Trophoblast cell (in vitro differentiated cells and primary cell): ENCODE data around the gene LRRIQ1.
A peak's percentile ranks its signal among the peaks of the same experiment; 100 is the strongest.

Experiments
- DNase-seq, 2 donors: peaks; one replicate each; pipeline ENCODE4 v3.0.0-alpha.2; 2016
- H2AFZ ChIP-seq: 2 replicates; pipeline ENCODE4 v1.6.1; 2013; ENCODE audit warnings: low read length, moderate library complexity, mild to moderate bottlenecking; ENCODE audit not compliant: insufficient read depth, poor library complexity
- H2AK5ac ChIP-seq: 2 replicates; pipeline ENCODE4 v1.6.1; 2013; ENCODE audit warnings: mild to moderate bottlenecking, low read length
- H2BK120ac ChIP-seq: 2 replicates; pipeline ENCODE4 v1.6.1; 2013; ENCODE audit warnings: low read length, mild to moderate bottlenecking, moderate library complexity; ENCODE audit not compliant: insufficient read depth, poor library complexity
- H2BK12ac ChIP-seq: 2 replicates; pipeline ENCODE4 v1.6.1; 2013; ENCODE audit warnings: mild to moderate bottlenecking, low read length, moderate library complexity
- H2BK5ac ChIP-seq: 2 replicates; pipeline ENCODE4 v1.6.1; 2013; ENCODE audit warnings: low read length, low read depth, moderate library complexity, mild to moderate bottlenecking; ENCODE audit not compliant: poor library complexity
- H3K14ac ChIP-seq: 2 replicates; pipeline ENCODE4 v1.6.1; 2013; ENCODE audit warnings: mild to moderate bottlenecking, low read length
- H3K18ac ChIP-seq: 2 replicates; pipeline ENCODE4 v1.6.1; 2013; ENCODE audit warnings: mild to moderate bottlenecking, low read length
- H3K23ac ChIP-seq: 2 replicates; pipeline ENCODE4 v1.6.1; 2013; ENCODE audit warnings: low read length
- H3K27ac ChIP-seq: 2 replicates; pipeline ENCODE4 v1.5.1; 2013; ENCODE audit warnings: low read depth, mild to moderate bottlenecking, inconsistent platforms, low read length, moderate library complexity
- H3K27me3 ChIP-seq: 2 replicates; pipeline ENCODE4 v1.6.1; 2013; ENCODE audit warnings: inconsistent platforms, mild to moderate bottlenecking, low read length, moderate library complexity; ENCODE audit not compliant: insufficient read depth
- H3K36me3 ChIP-seq, 2 experiments: 1 replicate in 1 of 2; 2 replicates in 1 of 2; pipeline ENCODE4 v1.6.1; 2013; ENCODE audit warnings: low read length in 2 of 2, mild to moderate bottlenecking in 2 of 2, moderate library complexity in 1 of 2; ENCODE audit not compliant: insufficient read depth in 2 of 2, control insufficient read depth in 1 of 2
- H3K4ac ChIP-seq: 2 replicates; pipeline ENCODE4 v1.6.1; 2013; ENCODE audit warnings: low read depth, mild to moderate bottlenecking, low read length, moderate library complexity
- H3K4me1 ChIP-seq, 2 experiments: 1 replicate in 1 of 2; 2 replicates in 1 of 2; pipeline ENCODE4 v1.6.1; 2013; ENCODE audit warnings: low read length in 2 of 2, mild to moderate bottlenecking in 2 of 2, moderate library complexity in 1 of 2; ENCODE audit not compliant: insufficient read depth in 2 of 2, control insufficient read depth in 1 of 2
- H3K4me2 ChIP-seq: 2 replicates; pipeline ENCODE4 v1.6.1; 2013; ENCODE audit warnings: inconsistent platforms, mild to moderate bottlenecking, low read length, moderate library complexity
- H3K4me3 ChIP-seq: 2 replicates; pipeline ENCODE4 v1.5.1; 2013; ENCODE audit warnings: mild to moderate bottlenecking, low read depth, low read length, inconsistent platforms
- H3K79me1 ChIP-seq: one replicate; pipeline ENCODE4 v1.6.1; 2013; ENCODE audit warnings: low read length
- H3K79me2 ChIP-seq: 2 replicates; pipeline ENCODE4 v1.6.1; 2013; ENCODE audit warnings: low read length, mild to moderate bottlenecking; ENCODE audit not compliant: control insufficient read depth, insufficient read depth, poor library complexity
- H3K9ac ChIP-seq: 2 replicates; pipeline ENCODE4 v1.6.1; 2013; ENCODE audit warnings: mild to moderate bottlenecking, low read length
- H3K9me3 ChIP-seq: 2 replicates; pipeline ENCODE4 v1.6.1; 2013; ENCODE audit warnings: low read depth, mild to moderate bottlenecking, control low read depth, inconsistent platforms, low read length; ENCODE audit not compliant: insufficient read depth
- H4K12ac ChIP-seq: 2 replicates; pipeline ENCODE4 v1.6.1; 2013; ENCODE audit warnings: low read depth, mild to moderate bottlenecking, low read length, moderate library complexity
- H4K8ac ChIP-seq: 2 replicates; pipeline ENCODE4 v1.6.1; 2013; ENCODE audit warnings: low read depth, mild to moderate bottlenecking, low read length, moderate library complexity
- H4K91ac ChIP-seq: one replicate; pipeline ENCODE4 v1.6.1; 2013; ENCODE audit warnings: low read depth, mild to moderate bottlenecking, low read length, moderate library complexity
- WGBS: extraction: QIAGEN DNeasy Blood & Tissue Kit; methylation state at CpG from one replicate; pipeline ENCODE4 v1.1.7; 2013; ENCODE audit warnings: missing lambda C conversion rate; ENCODE audit not compliant: insufficient read length, insufficient coverage; ENCODE audit errors: extremely low coverage; 5-methylcytosine and 5-hydroxymethylcytosine counted together

Gene LRRIQ1

DNA sequence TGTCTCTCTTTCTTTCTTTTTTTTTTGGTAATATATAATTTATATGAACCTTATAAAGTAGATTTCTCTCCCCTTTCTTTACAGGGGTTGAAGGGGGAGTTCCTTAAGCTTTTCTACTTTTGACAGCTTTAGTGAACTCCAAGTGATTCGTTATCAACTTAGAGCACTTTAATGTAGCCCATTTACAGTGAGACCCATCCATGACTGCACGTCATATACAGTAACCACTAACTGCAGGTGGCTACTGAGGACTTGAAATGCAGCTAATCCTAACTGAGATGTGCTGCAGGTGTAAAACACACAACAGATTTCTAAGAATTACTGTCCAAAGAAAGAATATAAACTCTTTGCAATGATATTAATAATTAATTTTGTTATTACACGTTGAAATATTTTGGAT lies 582 bp downstream of the LRRIQ1 start:
- H3K4me1 ChIP-seq: no peaks in the 10 kb centered on the region
- H3K79me2 ChIP-seq: no peaks in the 10 kb centered on the region
- no peak overlapping the region for H3K14ac ChIP-seq
- no peak overlapping the region for H2AK5ac ChIP-seq
- H2BK120ac ChIP-seq: no peak overlapping the region
- H3K4me3 ChIP-seq: no peak overlapping the region
- H3K9ac ChIP-seq: no peak overlapping the region
- H2BK12ac ChIP-seq: no peak overlapping the region
- DNase-seq: no peak
- H3K4ac ChIP-seq: no peak overlapping the region
- no peaks in the 10 kb centered on the region for H3K27me3 ChIP-seq
- H4K91ac ChIP-seq: no peak overlapping the region
- no CpG with 5 or more reads among the region's 3 CpGs for WGBS
- H3K18ac ChIP-seq: no peak overlapping the region
- no peak overlapping the region for H2AFZ ChIP-seq
- H3K4me2 ChIP-seq: peak overlapping the region; percentile 95
- H4K12ac ChIP-seq: no peak overlapping the region
- no peak overlapping the region for H2BK5ac ChIP-seq
- H3K9me3 ChIP-seq: no peaks in the 10 kb centered on the region
- no peak overlapping the region for H4K8ac ChIP-seq
- H3K23ac ChIP-seq: no peak overlapping the region
- H3K27ac ChIP-seq: no peak overlapping the region
- H3K36me3 ChIP-seq: no peaks in the 10 kb centered on the region
- no peaks in the 10 kb centered on the region for H3K79me1 ChIP-seq

DNA sequence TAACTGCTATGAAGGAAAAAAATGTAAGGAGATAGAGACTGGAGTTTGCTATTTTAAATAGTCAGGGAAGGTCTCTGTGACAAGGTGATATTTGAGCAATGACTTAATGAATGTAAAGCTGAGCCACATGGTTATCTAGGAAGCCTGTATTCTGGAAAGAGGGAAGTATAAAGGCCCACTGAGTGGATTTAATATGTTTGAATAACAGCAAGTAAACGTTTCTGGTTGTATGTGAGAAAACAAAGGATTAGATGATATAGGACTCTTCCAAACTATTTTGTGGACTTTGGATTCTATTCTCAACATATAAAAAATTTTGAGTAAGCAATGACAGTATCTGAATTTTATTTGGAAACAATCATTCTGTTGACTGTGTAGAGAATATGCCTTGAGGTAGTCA lies 5.2 kb downstream of the LRRIQ1 start:
- no peaks in the 10 kb centered on the region for H3K79me1 ChIP-seq
- no peak overlapping the region for H4K91ac ChIP-seq
- H3K27me3 ChIP-seq: no peaks in the 10 kb centered on the region
- H3K36me3 ChIP-seq: no peaks in the 10 kb centered on the region
- no peak overlapping the region for H3K14ac ChIP-seq
- no peaks in the 10 kb centered on the region for H3K9me3 ChIP-seq
- H2BK12ac ChIP-seq: no peak overlapping the region
- no peak overlapping the region for H3K4me3 ChIP-seq
- H3K4ac ChIP-seq: no peak overlapping the region
- no peaks in the 10 kb centered on the region for H3K79me2 ChIP-seq
- H2BK5ac ChIP-seq: no peak overlapping the region
- H3K4me1 ChIP-seq: no peaks in the 10 kb centered on the region
- no peak overlapping the region for H2AFZ ChIP-seq
- no CpG with 5 or more reads among the region's 1 CpG for WGBS
- no peak overlapping the region for H3K23ac ChIP-seq
- H3K18ac ChIP-seq: no peak overlapping the region
- H2AK5ac ChIP-seq: no peak overlapping the region
- H4K8ac ChIP-seq: no peak overlapping the region
- no peak for DNase-seq
- H3K9ac ChIP-seq: no peak overlapping the region
- H3K27ac ChIP-seq: no peak overlapping the region
- H2BK120ac ChIP-seq: no peak overlapping the region
- H4K12ac ChIP-seq: no peak overlapping the region
- no peak overlapping the region for H3K4me2 ChIP-seq

- no peak overlapping the region for H4K12ac ChIP-seq
- H3K4me3 ChIP-seq: no peak overlapping the region
- H2AK5ac ChIP-seq: no peak overlapping the region
- no peaks in the 10 kb centered on the region for H3K9me3 ChIP-seq
- H2BK120ac ChIP-seq: no peak overlapping the region
- H3K14ac ChIP-seq: no peak overlapping the region
- no peak overlapping the region for H2BK5ac ChIP-seq
- no peak overlapping the region for H3K4ac ChIP-seq
- no peaks in the 10 kb centered on the region for H3K27me3 ChIP-seq
- no peak overlapping the region for H4K8ac ChIP-seq
- H3K4me2 ChIP-seq: no peak overlapping the region
- H3K18ac ChIP-seq: no peak overlapping the region
- H3K4me1 ChIP-seq: no peaks in the 10 kb centered on the region
- no peaks in the 10 kb centered on the region for H3K36me3 ChIP-seq
- no peak overlapping the region for H4K91ac ChIP-seq
- no peaks in the 10 kb centered on the region for H3K79me2 ChIP-seq
- H3K9ac ChIP-seq: no peak overlapping the region
- no peaks in the 10 kb centered on the region for H3K79me1 ChIP-seq
- no peak overlapping the region for H2BK12ac ChIP-seq
- no peak for DNase-seq
- H3K27ac ChIP-seq: no peak overlapping the region
- H2AFZ ChIP-seq: no peak overlapping the region
- H3K23ac ChIP-seq: no peak overlapping the region
These were observed 7.7 kb downstream of the LRRIQ1 start for GRCh38 chr12:85043829-85044228.

DNA sequence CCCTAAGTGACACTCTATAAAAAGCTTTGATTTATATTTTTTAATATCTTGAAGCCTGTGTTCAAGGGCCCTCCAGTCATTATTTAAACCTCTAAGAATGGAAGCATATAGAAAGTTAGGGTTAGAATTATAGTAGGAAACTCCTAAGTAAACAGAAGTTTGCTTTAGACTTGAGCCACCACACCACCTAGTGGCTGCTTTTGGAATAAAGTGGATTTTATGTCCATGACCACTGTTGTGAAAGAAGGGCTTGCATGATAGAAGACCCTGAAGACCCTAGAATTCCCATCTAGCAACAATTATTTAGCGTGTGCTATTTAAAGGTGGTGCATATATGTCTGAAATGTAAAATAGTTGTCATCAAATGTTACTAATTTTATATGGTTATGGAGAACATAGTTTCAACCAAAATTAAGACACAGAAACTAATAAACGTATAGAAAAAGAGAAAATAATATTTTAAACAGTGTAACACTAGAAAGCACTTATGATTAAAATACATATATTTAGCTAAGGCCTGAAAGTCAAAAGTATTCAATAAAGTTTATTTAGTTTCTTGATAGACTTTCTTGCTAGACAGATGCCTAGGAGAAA lies 21.3 kb downstream of the LRRIQ1 start:
- Histone ChIP-seq H3K79me2 (no peaks in the 10 kb centered on the region), H3K4me1 (no peaks in the 10 kb centered on the region), H2BK12ac (no peak overlapping the region), H2BK5ac (no peak overlapping the region), H3K4ac (no peak overlapping the region), H3K14ac (no peak overlapping the region), H3K4me2 (no peak overlapping the region), H2BK120ac (no peak overlapping the region), H4K8ac (no peak overlapping the region), H4K91ac (no peak overlapping the region), H3K27me3 (no peaks in the 10 kb centered on the region), H3K9me3 (no peaks in the 10 kb centered on the region), H3K79me1 (no peaks in the 10 kb centered on the region), H3K23ac (no peak overlapping the region), H3K36me3 (no peaks in the 10 kb centered on the region), H2AK5ac (no peak overlapping the region), H3K4me3 (no peak overlapping the region), H3K18ac (no peak overlapping the region), H2AFZ (no peak overlapping the region), H3K9ac (no peak overlapping the region), H3K27ac (no peak overlapping the region), H4K12ac (no peak overlapping the region)
- DNase-seq: peak; percentile 16 to 76
- WGBS: no CpG with 5 or more reads among the region's 2 CpGs
